Lower lobe of right lung (tissue), 2 donors: ENCODE data around the gene CPA1. TPM values are rescaled to one million over a fixed set of nuclear protein-coding genes. Genes with fewer than 3 reads are reported as not detected.
A peak's percentile ranks its signal among the peaks of the same experiment; 100 is the strongest.

Source experiments
- ATAC-seq, 2 donors: fragments of 200-7000 bp; cut with Tn5 transposase; one replicate each; pipeline ENCODE4 v1.9.1; 2020 to 2022; ENCODE audit warnings: mild to moderate bottlenecking in 2 of 2, moderate library complexity in 2 of 2
- DNase-seq: peaks from one replicate; pipeline ENCODE4 v3.0.0-alpha.2; 2020
- H3K27ac ChIP-seq: fragments of 200-600 bp; one replicate; pipeline ENCODE4 v1.8.0; 2022
- H3K27me3 ChIP-seq: fragments of 200-600 bp; one replicate; pipeline ENCODE4 v1.8.0; 2022; ENCODE audit warnings: low read depth
- H3K36me3 ChIP-seq: fragments of 200-600 bp; one replicate; pipeline ENCODE4 v1.8.0; 2022; ENCODE audit warnings: mild to moderate bottlenecking
- H3K4me1 ChIP-seq: fragments of 200-600 bp; one replicate; pipeline ENCODE4 v1.8.0; 2022
- H3K4me3 ChIP-seq: fragments of 200-600 bp; one replicate; pipeline ENCODE4 v1.8.0; 2022; ENCODE audit warnings: mild to moderate bottlenecking
- H3K9me3 ChIP-seq: fragments of 200-600 bp; one replicate; pipeline ENCODE4 v1.8.0; 2022
- CTCF ChIP-seq: fragments of 200-600 bp; IDR thresholded peaks from one replicate; pipeline ENCODE4 v1.8.0; 2022; ENCODE audit warnings: antibody characterized with exemption, mild to moderate bottlenecking
- intact Hi-C: fragments of 100-400 bp; cut with DNase I; formaldehyde crosslinking; loops from one replicate; pipeline ENCODE4 v1.11.0; 2022
- total RNA-seq: library from RNA; stranded (reverse); fragmentation: NEBNext Ultra II Directional; extraction: Animal tissue kit (Norgen Biotek cat#: 25700); gene quantifications from one replicate; pipeline ENCODE4 v1.2.1, GENCODE V29; 2021
- donor health status: DM: no; HTN: yes; CAD: no; lungs with severe emphysema.

CPA1 gene
- total RNA-seq, 1 donor from 2014 or later, result 0.30 TPM

DNA sequence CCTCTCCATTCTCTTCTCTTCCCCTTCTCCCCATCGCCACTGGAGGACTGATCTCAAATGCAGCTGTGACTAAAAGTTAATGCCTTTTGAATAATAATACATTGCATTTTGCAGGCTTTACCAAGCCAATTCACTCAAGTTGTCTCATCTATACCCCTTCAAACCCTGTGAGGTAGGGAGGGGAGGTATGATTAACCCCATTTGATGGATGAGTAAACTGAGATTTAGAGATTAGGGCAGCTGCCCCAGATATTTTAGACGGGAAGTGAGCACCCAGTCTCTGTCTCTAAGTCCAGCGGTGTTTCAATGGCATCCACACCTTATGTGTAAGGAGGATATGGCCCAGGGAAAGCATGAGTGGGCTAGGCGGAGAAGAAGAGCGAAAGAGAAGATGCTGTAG lies 34.6 kb upstream of the CPA1 start:
- Histone ChIP-seq H3K4me3 (no peak overlapping the region), H3K4me1 (peaks cover 2% of the 10 kb centered on the region), H3K27ac (no peak overlapping the region), H3K36me3 (no peaks in the 10 kb centered on the region), H3K27me3 (peaks cover 5% of the 10 kb centered on the region), H3K9me3 (no peaks in the 10 kb centered on the region)
- intact Hi-C loops, result no loop called here
- DNase-seq, result no peak
- no peak for ATAC-seq
- TF ChIP-seq CTCF, result no peak

- no peak for DNase-seq
Observed at GRCh38 chr7:130346177-130346905, 34.0 kb upstream of the CPA1 start.

DNA sequence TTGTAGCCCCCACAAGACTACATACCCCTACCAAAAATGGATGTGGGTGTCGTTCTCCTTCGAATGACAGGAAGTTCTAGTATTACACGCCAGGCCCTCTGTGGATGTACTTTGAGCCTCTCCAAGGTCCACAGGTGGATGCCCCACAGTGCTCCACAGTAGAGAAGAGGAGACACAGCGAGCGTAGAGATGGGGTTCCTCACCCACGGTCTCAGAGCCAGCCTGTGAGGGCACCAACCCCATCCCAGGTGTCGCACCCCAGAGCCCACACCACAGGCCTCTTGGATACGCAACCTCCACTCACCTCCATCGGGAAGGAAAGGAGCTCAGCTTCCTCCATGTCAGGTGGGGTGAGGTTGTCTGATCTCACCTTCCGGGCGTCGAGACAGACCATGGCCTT lies 33.4 kb upstream of the CPA1 start:
- H3K9me3 ChIP-seq, result no peaks in the 10 kb centered on the region
- intact Hi-C loops, result no loop called here
- H3K4me1 ChIP-seq, result peaks cover 14% of the 10 kb centered on the region
- no peak overlapping the region for H3K27ac ChIP-seq
- ATAC-seq (no peak), DNase-seq (no peak)
- TF ChIP-seq CTCF, result no peak
- no peaks in the 10 kb centered on the region for H3K36me3 ChIP-seq
- H3K27me3 ChIP-seq, result peaks cover 5% of the 10 kb centered on the region
- no peak overlapping the region for H3K4me3 ChIP-seq

More at GRCh38 chr7:130346177-130346905, 34.0 kb upstream of the CPA1 start:
- peaks cover 5% of the 10 kb centered on the region for H3K27me3 ChIP-seq
- no peak for ATAC-seq
- TF ChIP-seq CTCF, result no peak
- no peaks in the 10 kb centered on the region for H3K36me3 ChIP-seq
- no peak overlapping the region for H3K27ac ChIP-seq
- peaks cover 8% of the 10 kb centered on the region for H3K4me1 ChIP-seq
- intact Hi-C loops, result no loop called here
- no peak overlapping the region for H3K4me3 ChIP-seq
- no peaks in the 10 kb centered on the region for H3K9me3 ChIP-seq

DNA sequence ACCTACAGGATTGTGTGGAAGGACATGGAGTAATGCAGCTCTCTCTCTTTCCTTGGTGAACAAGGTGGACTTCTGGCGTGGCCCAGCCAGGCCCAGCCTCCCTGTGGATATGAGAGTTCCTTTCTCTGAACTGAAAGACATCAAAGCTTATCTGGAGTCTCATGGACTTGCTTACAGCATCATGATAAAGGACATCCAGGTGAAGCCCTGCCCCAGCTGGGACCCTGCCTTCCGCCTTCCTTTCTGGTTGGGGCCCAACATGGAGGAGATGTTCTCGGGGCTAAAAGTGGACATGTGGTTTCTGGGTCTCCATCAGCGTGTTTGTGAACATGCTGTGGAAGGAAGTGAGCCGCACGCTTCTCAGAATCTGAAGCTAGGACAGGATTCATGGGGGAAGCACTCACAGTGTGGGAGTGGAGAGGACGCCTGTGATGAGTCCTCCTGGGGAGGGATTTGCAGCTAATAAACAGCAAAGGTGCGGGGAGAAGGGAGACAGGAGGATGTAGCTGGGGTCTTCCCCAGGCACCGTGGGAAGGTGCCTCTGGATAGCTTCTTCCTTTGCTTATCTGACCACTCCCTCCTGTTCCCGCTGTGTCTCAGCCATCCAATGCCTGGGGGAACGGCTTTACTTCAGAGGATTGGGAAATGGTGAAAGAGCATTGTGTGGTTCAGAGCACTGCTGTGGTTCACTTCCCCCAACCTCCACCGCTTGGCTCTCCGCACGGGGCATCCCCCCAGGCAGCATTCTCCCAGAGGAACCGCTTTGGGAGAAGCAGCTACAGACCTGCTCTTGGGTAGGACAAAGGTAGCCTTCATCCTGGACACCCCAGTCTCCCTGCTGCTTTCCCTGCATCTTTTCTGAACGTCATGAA lies 30.1 kb upstream of the CPA1 start:
- no peaks in the 10 kb centered on the region for H3K36me3 ChIP-seq
- DNase-seq, result no peak
- no peak for TF ChIP-seq CTCF
- H3K9me3 ChIP-seq, result no peaks in the 10 kb centered on the region
- peak overlapping the region; percentile 61 for H3K27ac ChIP-seq
- intact Hi-C loops, result no loop called here
- ATAC-seq, result peak in 1 of 2 donors; percentile 4
- H3K27me3 ChIP-seq, result peaks cover 5% of the 10 kb centered on the region
- peaks cover 14% of the 10 kb centered on the region for H3K4me1 ChIP-seq
- H3K4me3 ChIP-seq, result no peak overlapping the region

DNA sequence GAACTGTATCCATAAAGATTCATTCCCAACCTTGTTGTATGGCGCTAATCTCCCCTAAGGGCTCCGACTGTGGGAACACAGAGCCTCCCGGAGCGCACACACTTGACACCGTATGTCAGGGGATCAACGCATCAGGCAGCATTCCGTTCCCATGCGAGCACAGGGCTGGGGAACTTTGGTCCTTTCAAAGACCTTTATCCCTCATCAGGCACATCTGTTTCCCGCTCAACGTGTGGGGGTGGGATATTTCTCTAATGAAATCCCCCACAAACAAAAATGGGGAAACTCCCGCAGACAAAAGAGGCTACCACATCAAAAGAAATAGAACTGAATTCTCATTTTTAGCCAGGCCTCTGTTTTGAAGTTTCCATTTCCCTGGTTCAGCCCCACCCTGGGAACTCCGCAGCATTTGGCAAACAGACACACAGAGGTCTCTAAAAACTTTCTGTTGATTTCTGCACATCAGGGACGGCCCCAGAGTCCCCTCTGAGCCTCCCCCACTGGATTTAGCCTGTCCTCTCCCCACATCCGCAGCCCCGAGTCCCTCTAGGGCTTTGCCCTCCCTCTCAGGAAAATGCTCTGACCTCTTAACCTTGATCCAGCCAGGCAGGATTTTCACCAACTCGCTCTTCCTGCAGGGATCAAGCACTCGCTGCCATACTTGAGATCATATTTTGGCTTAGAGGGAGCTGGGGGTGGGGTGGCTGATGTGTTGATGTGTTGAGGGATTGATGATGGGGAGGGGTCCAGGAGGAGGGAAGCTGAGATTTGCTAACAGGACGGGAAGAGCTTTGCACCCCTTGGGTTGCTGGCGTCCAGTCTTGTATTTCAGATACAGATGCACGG lies 29.1 kb upstream of the CPA1 start:
- intact Hi-C loops, result no loop called here
- TF ChIP-seq CTCF, result no peak
- H3K27me3 ChIP-seq, result peaks cover under 1% of the 10 kb centered on the region
- no peak for ATAC-seq
- no peak overlapping the region for H3K4me3 ChIP-seq
- H3K27ac ChIP-seq, result peak overlapping the region; percentile 61
- H3K36me3 ChIP-seq, result no peaks in the 10 kb centered on the region
- H3K9me3 ChIP-seq, result no peaks in the 10 kb centered on the region
- H3K4me1 ChIP-seq, result peaks cover 19% of the 10 kb centered on the region
- no peak for DNase-seq
